NT2/D1 (cell line): Measurements from ENCODE around the gene KLF7.

ENCODE experiments used
- SUZ12 ChIP-seq: IDR thresholded peaks from 2 replicates; pipeline ENCODE4 v1.6.1; 2011; ENCODE audit not compliant: insufficient read length, insufficient read depth; ENCODE audit errors: extremely low read depth
- YY1 ChIP-seq: IDR thresholded peaks from 2 replicates; pipeline ENCODE4 v1.6.1; 2011; ENCODE audit not compliant: insufficient read length, insufficient read depth
- ZNF274 ChIP-seq: IDR thresholded peaks from 2 replicates; pipeline ENCODE4 v1.6.1; 2011; ENCODE audit warnings: mild to moderate bottlenecking, low read depth, low read length

- TF ChIP-seq SUZ12 (no peak), ZNF274 (no peak), YY1 (no peak)
Measured at GRCh38 chr2:207167099-207167923, 1.6 kb upstream of the KLF7 start.
